ENCODE results near the gene FAM32A.

The FAM32A gene

DNA sequence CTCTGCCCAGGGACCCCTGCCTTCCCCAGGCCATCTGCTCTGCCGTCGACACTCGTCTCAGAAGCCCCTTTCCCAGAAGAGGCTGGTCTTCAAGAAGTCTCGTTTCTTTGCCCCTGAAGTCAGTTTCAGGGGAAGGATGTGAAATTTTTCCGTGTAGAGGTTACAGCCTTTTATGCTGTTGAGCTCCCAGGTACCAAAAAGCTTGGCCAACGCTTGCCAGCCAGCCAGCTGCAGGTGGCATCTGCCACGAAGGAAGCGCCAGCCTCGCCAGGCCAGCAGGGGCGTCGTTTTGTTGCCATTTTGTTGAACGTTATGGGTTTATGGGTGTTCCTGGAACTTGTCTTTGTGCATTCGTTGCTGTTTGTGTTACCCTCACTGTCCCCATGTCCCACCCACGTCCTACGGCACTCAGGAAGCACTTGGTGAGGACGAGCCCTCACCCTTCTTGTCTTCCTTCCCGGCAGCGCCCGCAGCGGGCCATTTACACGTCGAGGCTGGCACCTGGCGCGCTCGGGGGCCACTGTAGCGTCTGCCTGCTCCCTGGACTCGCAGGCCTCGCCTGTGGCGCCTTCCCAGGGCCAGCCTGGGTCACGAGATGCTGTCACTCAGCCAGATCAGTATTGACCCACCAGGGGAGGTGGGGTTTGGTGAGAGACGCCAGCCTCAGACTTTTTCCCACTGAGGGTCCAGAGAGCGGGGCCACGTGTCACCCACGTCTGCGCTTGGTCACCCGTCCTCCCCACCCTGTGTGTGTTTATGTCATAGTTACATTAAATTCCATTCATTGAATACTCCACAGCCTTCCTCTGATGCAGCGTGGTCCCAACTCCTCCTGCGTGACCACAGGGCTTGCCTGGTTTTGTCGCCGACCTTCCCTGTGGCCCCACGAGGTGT lies 49.6 kb downstream of the FAM32A start:
- TF ChIP-seq, protein P1, sequence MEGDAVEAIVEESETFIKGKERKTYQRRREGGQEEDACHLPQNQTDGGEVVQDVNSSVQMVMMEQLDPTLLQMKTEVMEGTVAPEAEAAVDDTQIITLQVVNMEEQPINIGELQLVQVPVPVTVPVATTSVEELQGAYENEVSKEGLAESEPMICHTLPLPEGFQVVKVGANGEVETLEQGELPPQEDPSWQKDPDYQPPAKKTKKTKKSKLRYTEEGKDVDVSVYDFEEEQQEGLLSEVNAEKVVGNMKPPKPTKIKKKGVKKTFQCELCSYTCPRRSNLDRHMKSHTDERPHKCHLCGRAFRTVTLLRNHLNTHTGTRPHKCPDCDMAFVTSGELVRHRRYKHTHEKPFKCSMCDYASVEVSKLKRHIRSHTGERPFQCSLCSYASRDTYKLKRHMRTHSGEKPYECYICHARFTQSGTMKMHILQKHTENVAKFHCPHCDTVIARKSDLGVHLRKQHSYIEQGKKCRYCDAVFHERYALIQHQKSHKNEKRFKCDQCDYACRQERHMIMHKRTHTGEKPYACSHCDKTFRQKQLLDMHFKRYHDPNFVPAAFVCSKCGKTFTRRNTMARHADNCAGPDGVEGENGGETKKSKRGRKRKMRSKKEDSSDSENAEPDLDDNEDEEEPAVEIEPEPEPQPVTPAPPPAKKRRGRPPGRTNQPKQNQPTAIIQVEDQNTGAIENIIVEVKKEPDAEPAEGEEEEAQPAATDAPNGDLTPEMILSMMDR (IDR thresholded peaks at IDR 0.05; ENCODE audit: low read length, missing control alignments): no peak
- DNase-seq (ENCODE audit: low read depth): no peak
- H3K4me3 ChIP-seq (replicated peaks; ENCODE audit: low read depth, low read length): no peak overlapping the region

DNA sequence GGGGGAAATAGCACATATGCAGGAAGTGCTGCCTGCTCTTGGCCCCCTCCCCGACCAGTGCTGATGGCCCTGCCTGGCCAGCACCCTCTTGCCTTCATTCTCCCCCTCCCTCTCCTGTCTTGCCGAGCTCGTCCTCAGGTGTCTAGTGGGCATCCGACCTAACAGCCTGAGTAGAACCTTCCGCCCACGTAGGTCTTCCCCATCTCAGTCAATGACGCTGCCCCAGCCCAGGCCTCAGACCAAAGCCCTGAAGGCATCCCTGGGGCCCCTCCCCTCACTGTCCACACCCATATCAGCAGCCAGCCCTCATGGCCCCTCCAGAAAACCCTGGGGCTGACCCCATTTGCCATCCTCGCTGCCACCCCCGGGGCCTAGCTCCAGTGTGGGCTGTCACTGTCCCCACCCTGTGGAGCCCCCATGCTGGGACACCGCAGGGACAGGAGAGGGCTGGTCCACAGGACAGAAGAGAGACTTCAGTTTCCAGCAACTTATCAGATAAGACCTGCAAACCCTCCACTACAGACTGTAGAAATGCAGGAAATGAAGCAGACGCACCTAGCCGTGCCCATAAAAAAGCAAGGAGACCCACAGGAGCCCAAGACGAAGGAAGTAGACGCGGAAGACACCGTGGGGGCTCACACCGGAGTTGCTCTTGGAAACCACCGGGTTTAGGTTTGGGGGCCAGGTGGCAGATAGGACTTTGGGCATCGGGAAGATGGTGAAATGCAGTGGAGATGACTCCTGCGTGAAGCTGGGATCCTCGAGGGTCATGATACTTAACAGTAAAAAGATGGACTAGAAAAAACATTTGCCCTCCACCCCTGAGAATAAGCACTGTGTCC lies 50.8 kb downstream of the FAM32A start:
- no peak overlapping the region for H3K4me3 ChIP-seq (replicated peaks; ENCODE audit: low read depth, low read length)
- TF ChIP-seq, protein P1 (IDR thresholded peaks at IDR 0.05; ENCODE audit: low read length, missing control alignments): no peak
- DNase-seq (ENCODE audit: low read depth): no peak

Measured in fibroblast of pulmonary artery (primary cell).